ENCODE data around the gene BRD8.

GRCh38 chr5:138180841-138181240 lies 2.4 kb upstream of the BRD8 start:
- TF ChIP-seq EP300 (IDR thresholded peaks at IDR 0.05) = no peak
- TF ChIP-seq, protein P1, sequence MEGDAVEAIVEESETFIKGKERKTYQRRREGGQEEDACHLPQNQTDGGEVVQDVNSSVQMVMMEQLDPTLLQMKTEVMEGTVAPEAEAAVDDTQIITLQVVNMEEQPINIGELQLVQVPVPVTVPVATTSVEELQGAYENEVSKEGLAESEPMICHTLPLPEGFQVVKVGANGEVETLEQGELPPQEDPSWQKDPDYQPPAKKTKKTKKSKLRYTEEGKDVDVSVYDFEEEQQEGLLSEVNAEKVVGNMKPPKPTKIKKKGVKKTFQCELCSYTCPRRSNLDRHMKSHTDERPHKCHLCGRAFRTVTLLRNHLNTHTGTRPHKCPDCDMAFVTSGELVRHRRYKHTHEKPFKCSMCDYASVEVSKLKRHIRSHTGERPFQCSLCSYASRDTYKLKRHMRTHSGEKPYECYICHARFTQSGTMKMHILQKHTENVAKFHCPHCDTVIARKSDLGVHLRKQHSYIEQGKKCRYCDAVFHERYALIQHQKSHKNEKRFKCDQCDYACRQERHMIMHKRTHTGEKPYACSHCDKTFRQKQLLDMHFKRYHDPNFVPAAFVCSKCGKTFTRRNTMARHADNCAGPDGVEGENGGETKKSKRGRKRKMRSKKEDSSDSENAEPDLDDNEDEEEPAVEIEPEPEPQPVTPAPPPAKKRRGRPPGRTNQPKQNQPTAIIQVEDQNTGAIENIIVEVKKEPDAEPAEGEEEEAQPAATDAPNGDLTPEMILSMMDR (IDR thresholded peaks at IDR 0.05) = no peak

All from stomach (tissue), 4 donors.